ENCODE measurements around the gene RBM24.

RBM24 gene

DNA sequence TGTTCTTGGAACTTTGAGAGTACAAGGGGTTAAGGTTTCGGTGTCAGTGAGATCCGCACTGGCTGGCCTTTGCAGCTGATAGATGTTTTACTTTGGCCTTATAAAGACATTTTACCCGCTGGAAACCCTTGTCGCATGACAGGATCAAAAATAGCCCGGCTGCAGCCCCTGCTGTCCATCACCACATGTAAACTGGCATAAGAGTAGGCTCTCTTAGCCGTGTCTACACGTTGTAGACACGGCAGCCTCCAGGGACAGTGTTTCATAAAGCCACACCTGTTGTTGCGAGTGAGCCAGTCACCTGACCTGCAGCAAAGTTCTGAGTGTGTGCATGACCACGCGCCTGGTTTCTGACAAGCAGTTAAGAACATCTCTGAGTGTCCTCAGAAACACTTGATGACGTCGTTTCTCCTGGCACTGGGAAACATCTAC is 8.5 kb downstream of the RBM24 start:
- no peaks in the 10 kb centered on the region for H3K4me1 ChIP-seq (ENCODE audit: control insufficient read depth, insufficient read depth, low read length, unreplicated experiment)
- H3K79me2 ChIP-seq (ENCODE audit: control insufficient read depth, insufficient read depth, low read length, unreplicated experiment) = no peaks in the 10 kb centered on the region
- no peak overlapping the region for H3K4me3 ChIP-seq (ENCODE audit: low read depth, low read length)
- no peaks in the 10 kb centered on the region for H3K36me3 ChIP-seq (ENCODE audit: insufficient read depth, low read length)
- H2AFZ ChIP-seq (ENCODE audit: low read length, unreplicated experiment) = no peak overlapping the region
- H3K27me3 ChIP-seq (ENCODE audit: insufficient read depth, low read length) = no peaks in the 10 kb centered on the region; the same call in 1 of the 2 replicates
- H3K27ac ChIP-seq (ENCODE audit: low read depth, low read length) = no peak overlapping the region

GRCh38 chr6:17291778-17292177 is 10.6 kb downstream of the RBM24 start:
- Histone ChIP-seq H3K36me3 (ENCODE audit: insufficient read depth, low read length) (no peaks in the 10 kb centered on the region), H3K27me3 (ENCODE audit: insufficient read depth, low read length) (no peaks in the 10 kb centered on the region; the same call in 1 of the 2 replicates), H3K4me1 (ENCODE audit: control insufficient read depth, insufficient read depth, low read length, unreplicated experiment) (no peaks in the 10 kb centered on the region), H3K27ac (ENCODE audit: low read depth, low read length) (no peak overlapping the region), H2AFZ (ENCODE audit: low read length, unreplicated experiment) (no peak overlapping the region), H3K4me3 (ENCODE audit: low read depth, low read length) (no peak overlapping the region), H3K79me2 (ENCODE audit: control insufficient read depth, insufficient read depth, low read length, unreplicated experiment) (no peaks in the 10 kb centered on the region)

DNA sequence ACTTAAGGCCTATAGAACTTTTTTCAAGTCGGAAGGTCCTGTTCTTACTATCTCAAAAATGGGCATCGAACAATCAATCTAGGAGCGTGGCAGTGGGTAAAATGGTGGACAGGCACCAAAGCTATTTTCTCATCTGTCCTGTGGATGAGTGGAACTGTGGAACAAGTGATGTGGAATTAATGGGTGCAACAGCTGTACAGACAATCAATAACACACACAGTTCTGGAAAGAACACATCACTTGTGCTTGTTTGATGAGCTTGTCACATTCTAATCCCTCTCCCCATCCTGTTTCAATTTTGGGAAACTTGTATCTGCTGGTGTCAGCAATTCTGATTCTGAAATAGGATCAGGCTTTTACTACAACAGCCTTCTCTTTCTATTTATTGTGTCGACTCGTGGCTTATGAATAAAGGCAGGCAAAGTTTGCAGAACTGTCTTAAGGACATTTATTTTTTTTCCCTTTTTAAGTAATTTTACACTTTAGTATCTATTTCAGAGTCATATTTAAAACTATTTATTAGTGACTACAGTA is 11.5 kb downstream of the RBM24 start:
- H3K4me1 ChIP-seq (ENCODE audit: control insufficient read depth, insufficient read depth, low read length, unreplicated experiment) = no peaks in the 10 kb centered on the region
- H3K27me3 ChIP-seq (ENCODE audit: insufficient read depth, low read length) = no peaks in the 10 kb centered on the region; the same call in 1 of the 2 replicates
- H3K79me2 ChIP-seq (ENCODE audit: control insufficient read depth, insufficient read depth, low read length, unreplicated experiment) = no peaks in the 10 kb centered on the region
- no peaks in the 10 kb centered on the region for H3K36me3 ChIP-seq (ENCODE audit: insufficient read depth, low read length)
- H2AFZ ChIP-seq (ENCODE audit: low read length, unreplicated experiment) = no peak overlapping the region
- no peak overlapping the region for H3K27ac ChIP-seq (ENCODE audit: low read depth, low read length)
- no peak overlapping the region for H3K4me3 ChIP-seq (ENCODE audit: low read depth, low read length)

GRCh38 chr6:17293395-17293794 is 12.2 kb downstream of the RBM24 start:
- Histone ChIP-seq H3K27me3 (ENCODE audit: insufficient read depth, low read length) (no peaks in the 10 kb centered on the region; the same call in 1 of the 2 replicates), H3K79me2 (ENCODE audit: control insufficient read depth, insufficient read depth, low read length, unreplicated experiment) (no peaks in the 10 kb centered on the region), H3K4me3 (ENCODE audit: low read depth, low read length) (no peak overlapping the region), H3K27ac (ENCODE audit: low read depth, low read length) (no peak overlapping the region), H2AFZ (ENCODE audit: low read length, unreplicated experiment) (no peak overlapping the region), H3K36me3 (ENCODE audit: insufficient read depth, low read length) (no peaks in the 10 kb centered on the region), H3K4me1 (ENCODE audit: control insufficient read depth, insufficient read depth, low read length, unreplicated experiment) (no peaks in the 10 kb centered on the region)

GRCh38 chr6:17297271-17298080 is 16.3 kb downstream of the RBM24 start:
- Histone ChIP-seq H2AFZ (ENCODE audit: low read length, unreplicated experiment) (no peak overlapping the region), H3K79me2 (ENCODE audit: control insufficient read depth, insufficient read depth, low read length, unreplicated experiment) (no peaks in the 10 kb centered on the region), H3K36me3 (ENCODE audit: insufficient read depth, low read length) (no peaks in the 10 kb centered on the region), H3K4me1 (ENCODE audit: control insufficient read depth, insufficient read depth, low read length, unreplicated experiment) (no peaks in the 10 kb centered on the region), H3K4me3 (ENCODE audit: low read depth, low read length) (no peak overlapping the region), H3K27ac (ENCODE audit: low read depth, low read length) (no peak overlapping the region), H3K27me3 (ENCODE audit: insufficient read depth, low read length) (no peaks in the 10 kb centered on the region)

- Histone ChIP-seq H3K27me3 (ENCODE audit: insufficient read depth, low read length) (no peaks in the 10 kb centered on the region), H2AFZ (ENCODE audit: low read length, unreplicated experiment) (no peak overlapping the region), H3K36me3 (ENCODE audit: insufficient read depth, low read length) (no peaks in the 10 kb centered on the region), H3K4me3 (ENCODE audit: low read depth, low read length) (no peak overlapping the region), H3K4me1 (ENCODE audit: control insufficient read depth, insufficient read depth, low read length, unreplicated experiment) (no peaks in the 10 kb centered on the region), H3K79me2 (ENCODE audit: control insufficient read depth, insufficient read depth, low read length, unreplicated experiment) (no peaks in the 10 kb centered on the region), H3K27ac (ENCODE audit: low read depth, low read length) (no peak overlapping the region)
Observed at GRCh38 chr6:17298257-17298656, 17.1 kb downstream of the RBM24 start.

DNA sequence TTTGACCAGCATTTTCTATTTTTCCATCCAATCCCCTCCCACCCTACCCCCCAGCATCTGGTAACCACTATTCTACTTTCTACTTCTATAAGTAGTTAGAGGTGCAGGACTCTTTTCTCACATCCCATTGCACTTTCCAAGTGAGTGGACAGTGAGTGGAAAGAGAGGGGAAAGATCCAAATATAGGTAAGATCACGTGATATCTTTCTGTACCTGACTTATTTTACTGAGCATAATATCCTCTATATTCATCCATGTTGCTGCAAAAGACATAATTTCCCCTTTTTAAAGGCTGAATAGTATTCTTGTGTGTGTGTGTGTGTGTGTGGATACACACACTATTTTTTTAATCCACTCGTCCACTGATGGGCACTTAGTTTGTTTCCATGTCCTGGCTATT is 18.1 kb downstream of the RBM24 start:
- Histone ChIP-seq H3K79me2 (ENCODE audit: control insufficient read depth, insufficient read depth, low read length, unreplicated experiment) (no peaks in the 10 kb centered on the region), H3K27me3 (ENCODE audit: insufficient read depth, low read length) (no peaks in the 10 kb centered on the region), H3K36me3 (ENCODE audit: insufficient read depth, low read length) (no peaks in the 10 kb centered on the region), H3K27ac (ENCODE audit: low read depth, low read length) (no peak overlapping the region), H3K4me1 (ENCODE audit: control insufficient read depth, insufficient read depth, low read length, unreplicated experiment) (no peaks in the 10 kb centered on the region), H3K4me3 (ENCODE audit: low read depth, low read length) (no peak overlapping the region), H2AFZ (ENCODE audit: low read length, unreplicated experiment) (no peak overlapping the region)

DNA sequence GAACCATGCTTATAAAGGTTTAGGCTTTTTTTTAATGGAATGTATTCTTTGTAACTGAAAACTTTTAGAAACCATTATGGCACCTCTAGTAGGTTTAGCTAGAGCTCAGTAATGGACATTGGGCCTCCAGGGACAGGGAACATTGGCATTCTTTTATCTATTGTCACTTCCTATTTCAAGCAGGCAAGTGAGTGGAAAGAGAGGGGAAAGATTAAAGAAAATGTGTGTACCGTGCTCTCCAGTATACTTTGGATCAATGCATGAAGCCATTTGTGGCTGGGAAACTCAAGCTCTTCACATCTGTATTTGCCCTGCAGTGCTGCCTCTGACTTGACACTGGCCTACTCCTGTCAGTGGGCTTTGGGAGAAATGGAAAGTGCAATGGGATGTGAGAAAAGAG is 18.6 kb downstream of the RBM24 start:
- Histone ChIP-seq H3K4me3 (ENCODE audit: low read depth, low read length) (no peak overlapping the region), H3K27me3 (ENCODE audit: insufficient read depth, low read length) (no peaks in the 10 kb centered on the region), H2AFZ (ENCODE audit: low read length, unreplicated experiment) (no peak overlapping the region), H3K27ac (ENCODE audit: low read depth, low read length) (no peak overlapping the region), H3K36me3 (ENCODE audit: insufficient read depth, low read length) (no peaks in the 10 kb centered on the region), H3K4me1 (ENCODE audit: control insufficient read depth, insufficient read depth, low read length, unreplicated experiment) (no peaks in the 10 kb centered on the region), H3K79me2 (ENCODE audit: control insufficient read depth, insufficient read depth, low read length, unreplicated experiment) (no peaks in the 10 kb centered on the region)

DNA sequence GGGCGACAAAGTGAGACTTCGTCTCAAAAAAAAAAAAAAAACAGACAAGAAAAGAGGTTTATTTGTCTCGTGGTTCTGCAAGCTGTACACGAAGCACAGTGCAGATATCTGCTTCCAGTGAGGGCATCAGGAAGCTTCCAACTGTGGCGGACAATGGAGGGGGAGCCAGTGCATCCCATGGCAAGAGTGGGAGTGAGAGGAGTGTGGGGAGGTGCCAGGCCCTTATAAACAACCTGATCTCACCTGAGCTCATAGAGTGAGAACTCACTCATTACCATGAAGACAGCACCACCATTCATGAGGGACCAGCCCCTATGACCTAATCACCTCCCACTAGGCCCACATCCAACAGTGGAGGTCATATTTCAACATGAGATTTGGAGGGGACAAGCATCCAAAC is 19.5 kb downstream of the RBM24 start:
- H3K36me3 ChIP-seq (ENCODE audit: insufficient read depth, low read length) = no peaks in the 10 kb centered on the region
- no peaks in the 10 kb centered on the region for H3K27me3 ChIP-seq (ENCODE audit: insufficient read depth, low read length)
- H2AFZ ChIP-seq (ENCODE audit: low read length, unreplicated experiment) = no peak overlapping the region
- H3K4me1 ChIP-seq (ENCODE audit: control insufficient read depth, insufficient read depth, low read length, unreplicated experiment) = no peaks in the 10 kb centered on the region
- no peak overlapping the region for H3K4me3 ChIP-seq (ENCODE audit: low read depth, low read length)
- H3K27ac ChIP-seq (ENCODE audit: low read depth, low read length) = no peak overlapping the region
- H3K79me2 ChIP-seq (ENCODE audit: control insufficient read depth, insufficient read depth, low read length, unreplicated experiment) = no peaks in the 10 kb centered on the region

- no peaks in the 10 kb centered on the region for H3K79me2 ChIP-seq (ENCODE audit: control insufficient read depth, insufficient read depth, low read length, unreplicated experiment)
- H3K27ac ChIP-seq (ENCODE audit: low read depth, low read length) = no peak overlapping the region
- H2AFZ ChIP-seq (ENCODE audit: low read length, unreplicated experiment) = no peak overlapping the region
- H3K36me3 ChIP-seq (ENCODE audit: insufficient read depth, low read length) = no peaks in the 10 kb centered on the region
- no peaks in the 10 kb centered on the region for H3K27me3 ChIP-seq (ENCODE audit: insufficient read depth, low read length)
- H3K4me3 ChIP-seq (ENCODE audit: low read depth, low read length) = no peak overlapping the region
- H3K4me1 ChIP-seq (ENCODE audit: control insufficient read depth, insufficient read depth, low read length, unreplicated experiment) = no peaks in the 10 kb centered on the region
Observed at GRCh38 chr6:17303444-17303843, 22.3 kb downstream of the RBM24 start.

All from ACC112 (cell line).